H4 (cell line): ENCODE results near the gene GOLGA8F. TPM values are rescaled to one million over a fixed set of nuclear protein-coding genes. Genes with fewer than 3 reads are reported as not detected.
"Not testable (repeated sequence)": the region's sequence is repeated elsewhere in the genome, so short reads cannot be mapped to it uniquely, and the experiment has no call there.

Source experiments
- DNase-seq: peaks from one replicate; pipeline ENCODE4 v3.0.0-alpha.2; 2015; ENCODE audit warnings: low spot score
- total RNA-seq: library from RNA; depleted of rRNA; stranded (reverse); fragments of >200 nt; shearing (Covaris generic); gene quantifications from 2 replicates; pipeline ENCODE4 v1.2.3, GENCODE V29; 2014; rRNA removed

Gene GOLGA8F
- 0.02 TPM in 1 of 2 replicates, not detected in the other for total RNA-seq

GRCh38 chr15:28378364-28378763, at the start of gene GOLGA8F:
GOLGA8F (plus strand) TSS chr15:28378664; CDS start chr15:28378762, 98 bp downstream.
- not testable (repeated sequence) for DNase-seq

- not testable (repeated sequence) for DNase-seq
Measured at GRCh38 chr15:28357984-28358383, 20.5 kb upstream of the GOLGA8F start, which contains the start of gene GOLGA6L24. GOLGA6L24 (minus strand) TSS chr15:28358084; CDS start chr15:28358023, 61 bp downstream.

- DNase-seq: not testable (repeated sequence)
Measured at GRCh38 chr15:28365502-28365901, 13.0 kb upstream of the GOLGA8F start.

- DNase-seq: not testable (repeated sequence)
Measured at GRCh38 chr15:28380053-28380452, 1.6 kb downstream of the GOLGA8F start.

- DNase-seq: not testable (repeated sequence)
Measured at GRCh38 chr15:28396022-28396421, 17.6 kb downstream of the GOLGA8F start.

GRCh38 chr15:28402774-28403435, 24.4 kb downstream of the GOLGA8F start:
- DNase-seq: not testable (repeated sequence)

GRCh38 chr15:28420470-28420869, 42.0 kb downstream of the GOLGA8F start:
- peak; percentile 1 for DNase-seq

- DNase-seq: not testable (repeated sequence)
Measured at GRCh38 chr15:28435594-28435993, 57.1 kb downstream of the GOLGA8F start.

Other genes with a start within 250 kb of the GOLGA8F start
- 14.0 and 23.0 TPM in 2 replicates for gene HERC2, start 56.5 kb upstream of the GOLGA8F start, total RNA-seq
- gene GOLGA6L24, start 20.6 kb upstream of the GOLGA8F start, total RNA-seq: not detected in 2 replicates
- 0.16 TPM in 1 of 2 replicates, not detected in the other for gene GOLGA8G, start 154.3 kb downstream of the GOLGA8F start, total RNA-seq
- gene GOLGA6L25, start 174.9 kb downstream of the GOLGA8F start, total RNA-seq: not detected in 2 replicates